ENCODE results near the gene CCDC188.

The CCDC188 gene

DNA sequence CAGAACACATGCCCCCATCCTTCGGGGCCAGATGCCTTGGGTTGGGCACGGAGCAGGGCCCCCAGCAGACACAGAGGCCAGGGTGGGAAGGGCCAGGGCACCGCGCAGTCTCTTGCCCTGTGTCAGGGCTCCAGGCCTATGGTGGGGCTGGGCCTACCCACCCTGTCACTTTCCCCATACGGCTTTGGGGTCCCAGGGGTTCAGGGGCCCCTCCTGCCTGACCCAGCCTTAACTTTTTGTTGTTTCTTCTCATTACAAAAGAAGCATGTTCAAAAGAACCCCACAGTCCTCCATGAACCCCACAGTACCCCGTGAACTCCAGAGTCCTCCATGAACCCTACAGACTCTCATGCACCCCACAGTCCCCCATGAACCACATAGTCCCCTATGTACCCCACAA, 33.0 kb upstream of the CCDC188 start:
- no peak overlapping the region for H3K27ac ChIP-seq (ENCODE audit: extremely low read depth, low read depth, low read length)
- no peaks in the 10 kb centered on the region for H3K9me3 ChIP-seq (ENCODE audit: control insufficient read depth, insufficient read depth, low read depth, low read length)
- H3K36me3 ChIP-seq (ENCODE audit: control insufficient read depth in 2 of 2, insufficient read depth in 1 of 2, low read length in 2 of 2), result no peaks in the 10 kb centered on the region
- POLR2A ChIA-PET, result no interaction called here
- no peak overlapping the region for H3K4me3 ChIP-seq (ENCODE audit: low read depth, low read length)
- no peaks in the 10 kb centered on the region for H3K4me1 ChIP-seq (ENCODE audit: control insufficient read depth, insufficient read depth, low read length)
- CTCF ChIA-PET, result no interaction called here
- TF ChIP-seq ZNF140 (tag by site-specific recombination; IDR thresholded peaks at IDR 0.05) (no peak), ZSCAN23 (tag by site-specific recombination; IDR thresholded peaks at IDR 0.05) (no peak), ZNF777 (tag by site-specific recombination; IDR thresholded peaks at IDR 0.05; ENCODE audit: borderline replicate concordance) (no peak), ZNF248 (tag by site-specific recombination; IDR thresholded peaks at IDR 0.05) (no peak)
- TF ChIP-seq, protein P1, sequence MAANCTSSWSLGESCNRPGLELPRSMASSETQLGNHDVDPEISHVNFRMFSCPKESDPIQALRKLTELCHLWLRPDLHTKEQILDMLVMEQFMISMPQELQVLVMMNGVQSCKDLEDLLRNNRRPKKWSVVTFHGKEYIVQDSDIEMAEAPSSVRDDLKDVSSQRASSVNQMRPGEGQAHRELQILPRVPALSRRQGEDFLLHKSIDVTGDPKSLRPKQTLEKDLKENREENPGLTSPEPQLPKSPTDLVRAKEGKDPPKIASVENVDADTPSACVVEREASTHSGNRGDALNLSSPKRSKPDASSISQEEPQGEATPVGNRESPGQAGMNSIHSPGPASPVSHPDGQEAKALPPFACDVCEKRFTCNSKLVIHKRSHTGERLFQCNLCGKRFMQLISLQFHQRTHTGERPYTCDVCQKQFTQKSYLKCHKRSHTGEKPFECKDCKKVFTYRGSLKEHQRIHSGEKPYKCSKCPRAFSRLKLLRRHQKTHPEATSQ (tag by site-specific recombination; IDR thresholded peaks at IDR 0.05), result no peak
- TF ChIP-seq, protein P2, sequence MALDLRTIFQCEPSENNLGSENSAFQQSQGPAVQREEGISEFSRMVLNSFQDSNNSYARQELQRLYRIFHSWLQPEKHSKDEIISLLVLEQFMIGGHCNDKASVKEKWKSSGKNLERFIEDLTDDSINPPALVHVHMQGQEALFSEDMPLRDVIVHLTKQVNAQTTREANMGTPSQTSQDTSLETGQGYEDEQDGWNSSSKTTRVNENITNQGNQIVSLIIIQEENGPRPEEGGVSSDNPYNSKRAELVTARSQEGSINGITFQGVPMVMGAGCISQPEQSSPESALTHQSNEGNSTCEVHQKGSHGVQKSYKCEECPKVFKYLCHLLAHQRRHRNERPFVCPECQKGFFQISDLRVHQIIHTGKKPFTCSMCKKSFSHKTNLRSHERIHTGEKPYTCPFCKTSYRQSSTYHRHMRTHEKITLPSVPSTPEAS (tag by site-specific recombination; IDR thresholded peaks at IDR 0.05), result no peak
- TF ChIP-seq, protein P3, sequence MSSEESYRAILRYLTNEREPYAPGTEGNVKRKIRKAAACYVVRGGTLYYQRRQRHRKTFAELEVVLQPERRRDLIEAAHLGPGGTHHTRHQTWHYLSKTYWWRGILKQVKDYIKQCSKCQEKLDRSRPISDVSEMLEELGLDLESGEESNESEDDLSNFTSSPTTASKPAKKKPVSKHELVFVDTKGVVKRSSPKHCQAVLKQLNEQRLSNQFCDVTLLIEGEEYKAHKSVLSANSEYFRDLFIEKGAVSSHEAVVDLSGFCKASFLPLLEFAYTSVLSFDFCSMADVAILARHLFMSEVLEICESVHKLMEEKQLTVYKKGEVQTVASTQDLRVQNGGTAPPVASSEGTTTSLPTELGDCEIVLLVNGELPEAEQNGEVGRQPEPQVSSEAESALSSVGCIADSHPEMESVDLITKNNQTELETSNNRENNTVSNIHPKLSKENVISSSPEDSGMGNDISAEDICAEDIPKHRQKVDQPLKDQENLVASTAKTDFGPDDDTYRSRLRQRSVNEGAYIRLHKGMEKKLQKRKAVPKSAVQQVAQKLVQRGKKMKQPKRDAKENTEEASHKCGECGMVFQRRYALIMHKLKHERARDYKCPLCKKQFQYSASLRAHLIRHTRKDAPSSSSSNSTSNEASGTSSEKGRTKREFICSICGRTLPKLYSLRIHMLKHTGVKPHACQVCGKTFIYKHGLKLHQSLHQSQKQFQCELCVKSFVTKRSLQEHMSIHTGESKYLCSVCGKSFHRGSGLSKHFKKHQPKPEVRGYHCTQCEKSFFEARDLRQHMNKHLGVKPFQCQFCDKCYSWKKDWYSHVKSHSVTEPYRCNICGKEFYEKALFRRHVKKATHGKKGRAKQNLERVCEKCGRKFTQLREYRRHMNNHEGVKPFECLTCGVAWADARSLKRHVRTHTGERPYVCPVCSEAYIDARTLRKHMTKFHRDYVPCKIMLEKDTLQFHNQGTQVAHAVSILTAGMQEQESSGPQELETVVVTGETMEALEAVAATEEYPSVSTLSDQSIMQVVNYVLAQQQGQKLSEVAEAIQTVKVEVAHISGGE (tag by site-specific recombination; conservative IDR thresholded peaks at IDR 0.05; ENCODE audit: low read depth), result no peak

DNA sequence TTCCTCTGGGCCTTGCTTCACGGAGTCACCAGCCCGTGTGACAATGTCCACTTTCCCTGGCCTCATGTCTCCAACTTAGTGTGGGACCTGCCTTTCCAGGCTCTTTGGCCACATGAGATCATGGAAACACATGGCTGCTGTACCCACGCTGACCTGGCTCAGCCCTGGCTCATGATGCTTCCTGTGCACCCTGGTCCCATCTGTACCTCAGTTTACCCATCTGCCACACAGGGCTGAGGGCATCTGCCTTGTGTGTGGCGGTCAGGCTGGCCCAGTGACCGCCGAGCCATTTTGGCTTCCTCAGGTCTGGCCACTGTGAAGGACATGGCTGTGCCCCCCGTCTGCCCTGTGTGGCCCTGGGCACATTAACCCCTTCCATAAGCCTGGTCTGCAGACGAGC, 32.2 kb upstream of the CCDC188 start:
- Histone ChIP-seq H3K9me3 (ENCODE audit: control insufficient read depth, insufficient read depth, low read depth, low read length) (no peaks in the 10 kb centered on the region), H3K27ac (ENCODE audit: extremely low read depth, low read depth, low read length) (no peak overlapping the region), H3K36me3 (ENCODE audit: control insufficient read depth in 2 of 2, insufficient read depth in 1 of 2, low read length in 2 of 2) (no peaks in the 10 kb centered on the region), H3K4me3 (ENCODE audit: low read depth, low read length) (no peak overlapping the region), H3K4me1 (ENCODE audit: control insufficient read depth, insufficient read depth, low read length) (no peaks in the 10 kb centered on the region)
- TF ChIP-seq, protein P4, sequence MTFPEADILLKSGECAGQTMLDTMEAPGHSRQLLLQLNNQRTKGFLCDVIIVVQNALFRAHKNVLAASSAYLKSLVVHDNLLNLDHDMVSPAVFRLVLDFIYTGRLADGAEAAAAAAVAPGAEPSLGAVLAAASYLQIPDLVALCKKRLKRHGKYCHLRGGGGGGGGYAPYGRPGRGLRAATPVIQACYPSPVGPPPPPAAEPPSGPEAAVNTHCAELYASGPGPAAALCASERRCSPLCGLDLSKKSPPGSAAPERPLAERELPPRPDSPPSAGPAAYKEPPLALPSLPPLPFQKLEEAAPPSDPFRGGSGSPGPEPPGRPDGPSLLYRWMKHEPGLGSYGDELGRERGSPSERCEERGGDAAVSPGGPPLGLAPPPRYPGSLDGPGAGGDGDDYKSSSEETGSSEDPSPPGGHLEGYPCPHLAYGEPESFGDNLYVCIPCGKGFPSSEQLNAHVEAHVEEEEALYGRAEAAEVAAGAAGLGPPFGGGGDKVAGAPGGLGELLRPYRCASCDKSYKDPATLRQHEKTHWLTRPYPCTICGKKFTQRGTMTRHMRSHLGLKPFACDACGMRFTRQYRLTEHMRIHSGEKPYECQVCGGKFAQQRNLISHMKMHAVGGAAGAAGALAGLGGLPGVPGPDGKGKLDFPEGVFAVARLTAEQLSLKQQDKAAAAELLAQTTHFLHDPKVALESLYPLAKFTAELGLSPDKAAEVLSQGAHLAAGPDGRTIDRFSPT (tag by site-specific recombination; IDR thresholded peaks at IDR 0.05), result peak; percentile 47; the same call in 1 of the 2 replicates
- no peak for TF ChIP-seq ZBTB7A (tag by site-specific recombination; IDR thresholded peaks at IDR 0.05; ENCODE audit: low read depth)
- POLR2A ChIA-PET, result no interaction called here
- CTCF ChIA-PET, result no interaction called here

DNA sequence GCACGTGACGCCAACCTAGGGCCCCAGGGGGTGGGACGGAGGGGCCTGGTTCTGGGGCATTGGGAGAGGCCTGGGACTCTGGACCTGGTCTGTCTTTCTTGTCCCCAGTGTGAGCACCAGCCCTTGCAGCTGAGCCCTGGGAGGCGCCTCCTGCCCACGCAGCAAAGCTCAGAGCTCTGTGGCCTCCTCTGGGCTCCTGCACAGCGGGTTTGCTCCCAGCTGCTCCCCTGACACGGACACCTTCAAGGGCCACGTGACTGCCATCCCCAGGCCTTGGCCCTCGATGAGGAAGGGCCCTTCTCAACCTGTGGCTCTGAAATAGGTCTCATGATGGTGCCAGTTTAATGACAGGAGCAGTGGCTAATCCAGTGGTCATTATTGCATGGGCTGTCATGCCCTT, 31.5 kb upstream of the CCDC188 start:
- no peaks in the 10 kb centered on the region for H3K9me3 ChIP-seq (ENCODE audit: control insufficient read depth, insufficient read depth, low read depth, low read length)
- ChIA-PET CTCF (no interaction called here), POLR2A (no interaction called here)
- H3K4me1 ChIP-seq (ENCODE audit: control insufficient read depth, insufficient read depth, low read length), result no peaks in the 10 kb centered on the region
- no peak overlapping the region for H3K27ac ChIP-seq (ENCODE audit: extremely low read depth, low read depth, low read length)
- H3K4me3 ChIP-seq (ENCODE audit: low read depth, low read length), result no peak overlapping the region
- H3K36me3 ChIP-seq (ENCODE audit: control insufficient read depth in 2 of 2, insufficient read depth in 1 of 2, low read length in 2 of 2), result no peaks in the 10 kb centered on the region
- 0 out of 2 replicates have a peak, but pooled peaks have one; percentile 20 for TF ChIP-seq ZIC2 (tag by site-specific recombination; IDR thresholded peaks at IDR 0.05)
- TF ChIP-seq TRIM28 (IDR thresholded peaks at IDR 0.05; ENCODE audit: borderline replicate concordance, low read length), result no peak
- TF ChIP-seq ZSCAN16 (tag by site-specific recombination; IDR thresholded peaks at IDR 0.05), result no peak
- TF ChIP-seq, protein P5, sequence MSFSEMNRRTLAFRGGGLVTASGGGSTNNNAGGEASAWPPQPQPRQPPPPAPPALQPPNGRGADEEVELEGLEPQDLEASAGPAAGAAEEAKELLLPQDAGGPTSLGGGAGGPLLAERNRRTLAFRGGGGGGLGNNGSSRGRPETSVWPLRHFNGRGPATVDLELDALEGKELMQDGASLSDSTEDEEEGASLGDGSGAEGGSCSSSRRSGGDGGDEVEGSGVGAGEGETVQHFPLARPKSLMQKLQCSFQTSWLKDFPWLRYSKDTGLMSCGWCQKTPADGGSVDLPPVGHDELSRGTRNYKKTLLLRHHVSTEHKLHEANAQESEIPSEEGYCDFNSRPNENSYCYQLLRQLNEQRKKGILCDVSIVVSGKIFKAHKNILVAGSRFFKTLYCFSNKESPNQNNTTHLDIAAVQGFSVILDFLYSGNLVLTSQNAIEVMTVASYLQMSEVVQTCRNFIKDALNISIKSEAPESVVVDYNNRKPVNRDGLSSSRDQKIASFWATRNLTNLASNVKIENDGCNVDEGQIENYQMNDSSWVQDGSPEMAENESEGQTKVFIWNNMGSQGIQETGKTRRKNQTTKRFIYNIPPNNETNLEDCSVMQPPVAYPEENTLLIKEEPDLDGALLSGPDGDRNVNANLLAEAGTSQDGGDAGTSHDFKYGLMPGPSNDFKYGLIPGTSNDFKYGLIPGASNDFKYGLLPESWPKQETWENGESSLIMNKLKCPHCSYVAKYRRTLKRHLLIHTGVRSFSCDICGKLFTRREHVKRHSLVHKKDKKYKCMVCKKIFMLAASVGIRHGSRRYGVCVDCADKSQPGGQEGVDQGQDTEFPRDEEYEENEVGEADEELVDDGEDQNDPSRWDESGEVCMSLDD (tag by site-specific recombination; IDR thresholded peaks at IDR 0.05), result no peak
- peak; percentile 75 for TF ChIP-seq GLIS1 (tag by site-specific recombination; IDR thresholded peaks at IDR 0.05)
- TF ChIP-seq, protein P6, sequence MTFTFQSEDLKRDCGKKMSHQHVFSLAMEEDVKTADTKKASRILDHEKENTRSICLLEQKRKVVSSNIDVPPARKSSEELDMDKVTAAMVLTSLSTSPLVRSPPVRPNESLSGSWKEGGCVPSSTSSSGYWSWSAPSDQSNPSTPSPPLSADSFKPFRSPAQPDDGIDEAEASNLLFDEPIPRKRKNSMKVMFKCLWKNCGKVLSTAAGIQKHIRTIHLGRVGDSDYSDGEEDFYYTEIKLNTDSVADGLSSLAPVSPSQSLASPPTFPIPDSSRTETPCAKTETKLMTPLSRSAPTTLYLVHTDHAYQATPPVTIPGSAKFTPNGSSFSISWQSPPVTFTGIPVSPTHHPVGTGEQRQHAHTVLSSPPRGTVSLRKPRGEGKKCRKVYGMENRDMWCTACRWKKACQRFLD (tag by site-specific recombination; IDR thresholded peaks at IDR 0.05), result no peak
- TF ChIP-seq REPIN1 (tag by site-specific recombination; IDR thresholded peaks at IDR 0.05; ENCODE audit: low read depth), result no peak
- no peak for TF ChIP-seq ZNF302 (tag by site-specific recombination; IDR thresholded peaks at IDR 0.05; ENCODE audit: low read depth)
- TF ChIP-seq ZNF423 (tag by site-specific recombination; IDR thresholded peaks at IDR 0.05), result no peak
- no peak for TF ChIP-seq ZNF292 (tag by site-specific recombination; IDR thresholded peaks at IDR 0.05; ENCODE audit: borderline replicate concordance, low read depth)
- no peak for TF ChIP-seq WT1 (tag by site-specific recombination; IDR thresholded peaks at IDR 0.05)
